ENCODE results near the gene ZNF385B.

- no peak for TF ChIP-seq CTCF (IDR thresholded peaks at IDR 0.05; ENCODE audit: low read length)
- no peak for TF ChIP-seq EZH2 (optimal IDR thresholded peaks at IDR 0.05; ENCODE audit: low read depth, low read length)
- no peak for TF ChIP-seq EZH2phosphoT487 (IDR thresholded peaks at IDR 0.05; ENCODE audit: low read length)
Observed at GRCh38 chr2:179594268-179595112, 266.9 kb downstream of the ZNF385B start.

Data from MM.1S (cell line).